Measurements from ENCODE around the gene KCNG3.

DNA sequence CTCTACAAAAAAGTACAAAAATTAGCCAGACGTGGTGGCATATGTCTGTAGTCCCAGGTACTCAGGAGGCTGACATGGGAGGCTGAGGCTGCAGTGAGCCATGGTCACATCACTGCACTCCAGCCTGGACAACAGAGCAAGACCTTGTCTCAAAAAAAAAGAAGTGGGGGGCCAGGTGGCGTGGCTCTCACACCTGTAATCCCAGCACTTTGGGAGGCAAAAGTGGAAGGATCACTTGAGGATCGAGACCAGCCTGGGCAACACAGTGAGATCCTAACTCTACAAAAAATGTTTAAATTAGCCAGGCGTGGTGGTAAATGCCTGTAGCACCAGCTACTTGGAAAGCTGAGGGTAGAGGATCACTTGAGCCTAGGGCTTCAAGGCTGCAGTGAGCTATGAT lies 23.1 kb downstream of the KCNG3 start:
- TF ChIP-seq, protein P1, sequence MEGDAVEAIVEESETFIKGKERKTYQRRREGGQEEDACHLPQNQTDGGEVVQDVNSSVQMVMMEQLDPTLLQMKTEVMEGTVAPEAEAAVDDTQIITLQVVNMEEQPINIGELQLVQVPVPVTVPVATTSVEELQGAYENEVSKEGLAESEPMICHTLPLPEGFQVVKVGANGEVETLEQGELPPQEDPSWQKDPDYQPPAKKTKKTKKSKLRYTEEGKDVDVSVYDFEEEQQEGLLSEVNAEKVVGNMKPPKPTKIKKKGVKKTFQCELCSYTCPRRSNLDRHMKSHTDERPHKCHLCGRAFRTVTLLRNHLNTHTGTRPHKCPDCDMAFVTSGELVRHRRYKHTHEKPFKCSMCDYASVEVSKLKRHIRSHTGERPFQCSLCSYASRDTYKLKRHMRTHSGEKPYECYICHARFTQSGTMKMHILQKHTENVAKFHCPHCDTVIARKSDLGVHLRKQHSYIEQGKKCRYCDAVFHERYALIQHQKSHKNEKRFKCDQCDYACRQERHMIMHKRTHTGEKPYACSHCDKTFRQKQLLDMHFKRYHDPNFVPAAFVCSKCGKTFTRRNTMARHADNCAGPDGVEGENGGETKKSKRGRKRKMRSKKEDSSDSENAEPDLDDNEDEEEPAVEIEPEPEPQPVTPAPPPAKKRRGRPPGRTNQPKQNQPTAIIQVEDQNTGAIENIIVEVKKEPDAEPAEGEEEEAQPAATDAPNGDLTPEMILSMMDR (conservative IDR thresholded peaks at IDR 0.05) = no peak
- TF ChIP-seq ZFX (IDR thresholded peaks at IDR 0.05) = no peak
